Stimulated activated CD8-positive, alpha-beta memory T cell treated with anti-CD3 and anti-CD28 coated beads, Interleukin-7, amount 100 ng/mL, for 4 hours (primary cell): Measurements from ENCODE around the gene GALNT18.
"Not testable (repeated sequence)": the region's sequence is repeated elsewhere in the genome, so short reads cannot be mapped to it uniquely, and the experiment has no call there.

Experiments
- DNase-seq, 2 donors: peaks; one replicate each; pipeline ENCODE4 v3.0.0-alpha.2; 2020; ENCODE audit warnings: low read depth in 2 of 2

GALNT18 gene

GRCh38 chr11:11458485-11458884, 163.3 kb downstream of the GALNT18 start:
- no peak for DNase-seq

GRCh38 chr11:11458001-11458400, 163.8 kb downstream of the GALNT18 start:
- no peak for DNase-seq

DNA sequence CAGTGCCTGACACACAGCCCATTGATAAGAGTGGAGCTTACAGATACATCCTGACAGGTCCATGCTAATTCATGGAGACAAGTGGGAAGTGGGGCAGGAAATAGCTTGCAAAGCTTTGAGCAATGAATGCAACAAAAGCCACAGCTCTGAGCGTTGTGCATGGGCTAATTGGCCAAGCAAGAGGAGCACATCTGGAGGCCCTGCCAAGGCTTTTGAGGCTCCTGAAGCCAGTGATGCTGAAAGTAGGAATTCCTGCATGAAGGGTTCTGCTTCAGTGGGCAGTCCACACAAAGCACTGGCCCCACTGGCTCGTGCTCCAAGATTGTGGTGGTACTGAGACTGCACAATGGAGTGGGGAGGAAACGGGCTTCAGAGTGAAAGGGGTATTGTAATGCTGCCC, 164.9 kb downstream of the GALNT18 start:
- DNase-seq: no peak

DNA sequence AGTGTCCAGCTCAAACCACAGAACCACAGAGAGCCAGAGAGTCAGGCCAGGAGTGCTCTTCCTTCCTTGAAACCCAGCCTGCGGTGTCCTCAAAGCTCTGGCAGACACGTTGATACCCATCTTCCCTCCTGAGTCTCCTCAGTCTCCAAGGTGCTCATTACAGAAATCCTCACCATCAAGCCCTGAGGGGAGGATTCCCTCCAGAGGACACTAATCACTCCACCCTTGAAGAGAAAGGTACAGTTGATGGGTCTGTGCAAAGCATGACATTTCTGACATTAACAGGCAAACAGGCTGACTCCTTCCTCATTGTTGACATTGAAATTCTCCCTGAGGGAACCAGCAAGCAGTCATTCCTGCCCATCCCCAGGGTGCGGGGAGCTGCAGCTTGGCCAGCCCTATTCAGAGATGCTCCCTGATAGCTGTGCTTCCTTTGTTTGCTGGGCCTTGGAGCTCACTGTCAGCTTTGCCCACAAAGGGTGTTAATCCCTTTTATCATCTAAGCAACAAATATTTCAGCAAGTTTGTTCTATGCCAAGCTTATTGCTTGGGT, 167.1 kb downstream of the GALNT18 start:
- no peak for DNase-seq

DNA sequence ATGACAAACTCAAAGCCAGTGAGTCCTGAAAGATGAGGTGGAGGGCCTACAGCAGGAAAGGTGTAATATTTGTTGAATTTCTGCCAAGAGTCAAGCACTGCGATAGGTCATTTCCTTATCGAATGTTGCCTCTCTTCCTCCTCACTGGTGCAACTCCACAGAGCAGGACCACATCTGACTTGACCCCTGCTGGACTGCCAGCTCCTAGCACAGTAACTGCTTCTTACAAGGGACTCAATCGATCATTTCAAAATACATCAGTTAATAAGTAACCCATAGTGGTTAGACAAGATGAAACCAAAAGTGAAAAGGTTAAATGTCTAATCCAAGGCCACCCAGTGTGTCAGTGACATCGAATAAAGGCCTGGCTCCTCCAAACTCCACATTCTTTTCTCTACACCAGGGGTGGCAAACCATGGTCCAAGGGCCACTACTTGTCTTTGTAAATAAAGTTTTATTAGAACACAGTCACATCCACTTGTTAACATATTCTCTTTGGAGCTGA, 170.3 kb downstream of the GALNT18 start:
- DNase-seq: no peak

DNA sequence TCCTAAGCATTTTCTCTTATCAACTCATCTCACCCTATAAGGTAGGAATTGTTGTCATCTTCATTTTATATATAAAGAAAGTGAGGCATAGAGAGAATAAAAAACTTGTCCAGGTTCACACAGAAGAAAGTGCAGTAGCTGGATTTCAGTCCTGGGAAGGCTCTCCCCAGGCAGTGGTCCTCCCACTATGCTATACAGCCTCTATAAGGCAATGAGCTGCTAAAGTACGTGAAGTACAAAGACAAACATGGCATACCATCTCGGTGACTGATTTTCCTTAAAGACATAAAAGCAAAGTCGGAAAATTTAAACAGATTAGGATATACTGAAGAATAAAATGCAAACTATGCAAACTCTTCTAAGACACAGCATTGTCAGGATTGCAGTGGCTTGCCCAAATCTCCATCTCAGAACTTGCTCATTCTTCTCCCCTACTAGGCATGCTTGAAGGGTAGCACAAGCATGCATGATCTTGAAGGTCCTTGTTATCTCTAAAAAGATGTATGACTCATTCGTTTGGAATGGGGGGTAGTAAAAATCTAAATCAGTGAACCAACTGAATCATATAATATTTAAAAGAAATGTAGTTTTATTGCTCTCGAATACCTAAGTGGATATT, 171.0 kb downstream of the GALNT18 start:
- no peak for DNase-seq

DNA sequence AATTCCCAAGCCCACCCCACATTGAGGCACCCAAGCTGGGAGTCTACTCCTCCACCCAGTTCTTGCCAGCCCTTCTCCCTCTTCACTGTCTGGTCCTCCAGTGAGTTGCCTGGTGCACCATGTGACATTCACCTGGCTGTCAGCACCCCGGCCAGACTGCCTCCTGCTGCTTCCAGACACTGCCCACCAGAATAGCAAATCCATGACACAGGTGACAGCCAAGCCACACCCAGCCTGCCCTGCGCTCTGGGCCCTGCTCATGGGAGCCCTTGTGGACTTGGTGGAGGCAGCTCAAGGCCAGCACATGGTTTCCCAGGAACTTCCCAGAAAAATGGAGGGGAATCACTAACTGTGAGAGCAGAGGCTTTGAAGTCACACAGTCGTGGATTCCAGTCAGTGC, 172.5 kb downstream of the GALNT18 start:
- DNase-seq: no peak

- no peak for DNase-seq
Measured at GRCh38 chr11:11448626-11449025, 173.2 kb downstream of the GALNT18 start.

DNA sequence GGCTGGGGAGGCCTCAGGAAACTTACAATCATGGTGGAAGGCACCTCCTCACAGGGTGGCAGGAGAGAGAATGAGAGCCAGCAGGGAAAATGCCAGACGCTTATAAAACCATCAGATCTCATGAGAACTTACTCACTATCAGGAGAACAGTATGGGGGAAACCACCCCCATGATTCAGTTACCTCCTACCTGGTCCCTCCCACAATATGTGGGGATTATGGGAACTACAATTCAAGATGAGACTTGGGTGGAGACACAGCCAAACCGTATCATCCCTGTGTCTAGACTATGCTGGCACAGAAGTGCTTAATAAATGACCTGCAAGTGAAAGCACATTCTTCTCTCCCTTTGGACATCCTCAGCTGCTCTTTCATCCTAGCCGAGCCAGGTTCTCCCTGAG, 174.2 kb downstream of the GALNT18 start:
- DNase-seq: not testable (repeated sequence)

GRCh38 chr11:11446967-11447366, 174.8 kb downstream of the GALNT18 start:
- DNase-seq: no peak

DNA sequence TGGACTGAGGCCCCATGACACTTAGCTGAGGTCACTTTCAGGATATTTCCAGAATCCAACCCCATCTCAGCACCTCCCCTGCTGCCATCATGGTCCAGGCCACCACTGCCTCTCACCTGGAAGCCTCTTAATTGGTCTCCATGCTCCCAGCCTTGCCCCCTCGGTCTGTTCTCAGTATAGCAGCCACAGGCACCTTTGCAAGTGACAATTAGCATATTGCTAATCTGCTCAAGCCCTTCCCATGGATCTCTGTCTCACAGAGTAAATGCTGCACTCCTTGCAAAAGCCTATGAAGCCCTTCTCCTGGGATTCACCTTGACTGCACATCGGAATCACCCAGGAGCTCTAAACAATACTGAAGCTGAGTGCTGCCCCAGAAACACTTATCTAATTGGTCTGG, 175.2 kb downstream of the GALNT18 start:
- DNase-seq: no peak

GRCh38 chr11:11445441-11446185, 176.2 kb downstream of the GALNT18 start:
- DNase-seq: no peak

- no peak for DNase-seq
Measured at GRCh38 chr11:11444804-11445131, 177.0 kb downstream of the GALNT18 start.

GRCh38 chr11:11444027-11444803, 177.6 kb downstream of the GALNT18 start:
- no peak for DNase-seq

DNA sequence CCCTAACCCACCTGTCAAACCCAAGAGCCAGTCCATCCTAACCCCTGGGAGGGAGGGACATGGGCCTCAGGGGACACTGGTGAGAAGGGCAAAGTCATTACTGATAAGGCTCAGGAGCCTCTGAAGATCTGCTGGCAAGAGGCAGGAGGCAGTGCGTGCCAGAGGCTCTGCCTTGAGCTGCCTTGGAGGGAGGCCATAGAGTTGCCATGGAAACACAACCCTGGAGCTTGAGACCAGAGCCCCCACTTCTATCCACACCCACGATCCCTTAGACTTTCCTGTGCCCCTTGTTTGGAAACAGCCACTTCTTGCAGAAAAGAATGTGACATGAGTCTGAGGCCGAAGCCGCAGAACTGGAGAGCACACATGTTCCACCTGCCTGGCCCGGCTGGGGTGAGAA, 179.0 kb downstream of the GALNT18 start:
- no peak for DNase-seq

DNA sequence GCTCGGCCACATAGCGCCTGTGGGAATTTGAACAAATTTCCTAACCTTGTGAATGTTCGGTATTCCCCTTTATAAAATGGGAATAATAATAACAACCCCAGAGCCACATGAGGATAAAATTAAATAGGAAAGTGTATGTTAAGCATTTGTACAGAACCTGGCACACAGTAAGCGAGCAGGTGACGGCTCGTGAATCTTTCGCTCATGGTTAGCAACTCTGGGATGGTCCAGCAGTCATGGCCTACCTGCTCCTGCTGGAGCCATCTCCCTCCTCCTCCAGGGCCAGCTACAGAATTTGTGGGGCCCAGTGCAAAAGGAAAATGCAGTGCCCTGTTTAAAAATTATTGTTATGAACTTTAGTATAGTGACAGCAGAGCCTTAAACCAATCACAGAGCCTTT, 180.3 kb downstream of the GALNT18 start:
- no peak for DNase-seq

DNA sequence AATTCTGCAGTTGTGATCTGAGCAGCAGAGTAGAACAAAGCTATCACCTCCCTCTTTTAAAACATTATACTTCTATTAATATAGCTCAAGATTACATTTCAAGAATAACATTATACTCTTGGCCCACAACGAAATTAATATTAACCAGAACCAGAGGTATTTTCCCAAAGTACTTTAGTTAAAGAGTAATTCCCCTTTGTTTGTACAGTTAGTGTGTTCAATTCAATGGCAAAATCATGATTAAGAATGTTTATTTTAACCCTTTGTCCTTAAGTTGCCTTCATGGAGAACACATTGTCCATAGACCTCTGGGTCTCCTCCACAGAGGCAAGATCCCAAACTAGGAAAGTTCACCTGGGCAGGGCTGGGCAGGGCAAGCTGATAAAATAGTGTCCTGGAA, 180.7 kb downstream of the GALNT18 start:
- no peak for DNase-seq

DNA sequence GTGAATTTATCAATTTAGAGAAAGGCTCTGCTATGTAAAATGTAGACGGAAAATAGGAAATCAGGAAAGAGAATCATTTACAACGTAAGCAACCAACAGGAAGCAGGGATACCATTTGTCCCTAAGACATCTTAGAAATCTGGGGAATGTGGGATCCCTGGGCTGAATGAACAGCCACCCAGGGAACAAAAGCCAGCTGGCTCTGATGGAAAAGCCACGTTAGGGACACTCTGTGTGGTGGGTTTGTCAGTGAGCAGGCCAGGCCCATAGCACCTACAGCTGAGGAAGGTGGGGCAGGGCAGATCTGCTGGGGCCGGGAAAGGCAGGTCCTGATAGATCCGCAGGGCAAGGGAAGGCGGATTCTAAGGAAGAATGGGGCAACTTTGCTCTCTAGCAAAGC, 181.7 kb downstream of the GALNT18 start:
- DNase-seq: no peak

- DNase-seq: no peak
Measured at GRCh38 chr11:11439591-11439990, 182.2 kb downstream of the GALNT18 start.

DNA sequence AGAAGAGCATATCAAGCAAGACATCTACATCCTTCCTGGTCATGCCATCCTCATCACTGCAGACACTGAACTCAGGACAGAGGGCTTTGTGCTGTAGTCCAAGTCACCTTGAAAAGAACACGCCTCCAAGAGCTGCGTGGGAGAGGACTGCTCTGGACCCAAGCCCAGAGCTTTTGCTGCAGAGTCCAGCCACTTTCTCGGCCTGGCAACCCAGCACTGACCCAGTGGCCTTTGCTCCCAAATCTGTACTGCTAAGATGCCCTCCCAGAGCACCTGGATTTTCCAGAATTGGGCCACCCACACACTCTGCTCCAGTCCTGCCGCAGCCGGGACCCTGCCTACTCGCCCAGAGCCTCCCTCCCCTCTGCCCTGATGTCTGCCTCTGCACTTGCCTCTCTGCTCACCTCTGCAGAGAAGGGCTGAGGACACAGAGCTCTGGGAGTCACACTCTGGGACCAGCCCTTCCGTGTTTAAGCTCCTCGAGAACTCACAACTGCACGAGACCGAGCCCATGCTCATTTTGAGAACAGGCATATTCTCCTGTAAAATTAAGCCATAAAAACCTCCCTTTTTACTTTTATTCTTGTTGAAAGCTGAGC, 185.0 kb downstream of the GALNT18 start:
- no peak for DNase-seq

DNA sequence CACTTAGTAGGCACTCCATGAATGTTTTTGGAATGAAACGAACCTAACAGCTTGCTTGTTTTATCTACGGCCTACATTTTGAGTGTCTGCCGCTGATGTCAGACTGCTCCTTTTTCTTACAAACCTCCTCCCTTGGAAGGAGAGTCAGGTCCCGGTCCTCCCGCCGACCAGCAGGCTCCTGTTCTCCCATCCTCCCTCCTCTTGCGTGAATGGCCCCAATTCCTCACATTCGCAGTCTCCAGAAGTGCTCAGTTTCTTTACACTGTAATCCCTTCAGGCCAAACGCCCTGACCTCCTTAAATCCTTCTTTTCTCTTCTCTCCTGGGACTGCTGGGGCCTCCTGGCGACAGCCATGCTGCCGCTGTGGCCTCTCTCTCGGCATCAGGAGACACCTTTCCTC, 186.2 kb downstream of the GALNT18 start:
- no peak for DNase-seq

GRCh38 chr11:11433960-11434359, 187.8 kb downstream of the GALNT18 start:
- no peak for DNase-seq
